Measurements from ENCODE around the gene PDCD1.
"Not testable (repeated sequence)": the region's sequence is repeated elsewhere in the genome, so short reads cannot be mapped to it uniquely, and the experiment has no call there.

The PDCD1 gene

DNA sequence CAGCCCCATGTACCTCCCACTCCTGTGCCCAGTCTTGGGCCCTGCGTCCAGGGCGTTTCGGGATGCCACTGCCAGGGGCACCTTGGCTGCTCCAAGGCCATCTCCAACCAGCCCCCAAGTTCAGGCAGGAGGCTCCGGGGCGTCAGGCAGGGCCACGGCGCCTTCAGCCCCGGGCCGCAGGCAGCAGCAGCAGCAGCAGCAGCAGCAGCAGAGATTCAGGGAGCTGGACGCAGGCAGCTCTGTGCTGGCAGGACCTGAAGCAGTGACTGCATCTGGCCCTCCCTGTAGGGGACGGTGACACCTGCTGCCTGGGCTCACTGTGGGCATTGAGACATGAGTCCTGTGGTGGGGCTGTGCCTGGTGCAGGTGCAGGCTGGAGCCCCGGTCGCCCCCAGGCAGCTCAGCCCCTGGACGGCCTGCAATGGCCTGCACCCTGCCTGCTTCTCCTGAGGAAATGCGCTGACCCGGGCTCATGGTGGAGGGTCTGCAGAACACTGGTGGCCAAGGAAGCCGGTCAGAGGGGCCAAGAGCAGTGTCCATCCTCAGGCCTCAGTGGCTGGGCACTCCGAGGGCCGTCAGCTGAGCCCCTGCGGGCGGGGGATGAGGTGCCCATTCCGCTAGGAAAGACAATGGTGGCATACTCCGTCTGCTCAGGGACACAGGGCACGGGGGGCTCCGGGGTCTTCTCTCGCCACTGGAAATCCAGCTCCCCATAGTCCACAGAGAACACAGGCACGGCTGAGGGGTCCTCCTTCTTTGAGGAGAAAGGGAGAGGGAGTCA lies 8.0 kb downstream of the PDCD1 start:
- no peak for DNase-seq

GRCh38 chr2:241849616-241850543 lies 8.8 kb downstream of the PDCD1 start:
- no peak for DNase-seq

GRCh38 chr2:241848761-241849615 lies 9.7 kb downstream of the PDCD1 start:
- no peak for DNase-seq

DNA sequence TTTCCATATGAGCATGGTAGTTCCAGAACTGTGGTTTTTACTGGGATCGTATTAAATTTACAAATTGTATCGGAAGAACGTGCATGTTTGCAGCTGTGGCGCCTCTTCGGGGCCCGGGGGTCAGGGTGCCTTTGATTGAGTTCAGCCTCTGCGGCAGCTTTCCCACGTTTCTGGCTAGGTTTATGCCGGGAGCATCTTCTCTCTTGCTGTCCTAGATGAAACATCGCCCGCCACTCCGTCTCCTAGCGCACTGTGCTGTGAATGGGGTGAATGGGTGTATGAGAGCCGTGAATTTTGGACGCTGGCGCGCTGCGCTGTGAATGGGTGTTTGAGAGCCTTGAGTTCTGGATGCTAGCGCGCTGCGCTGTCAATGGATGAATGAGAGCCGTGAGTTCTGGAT lies 12.3 kb downstream of the PDCD1 start:
- DNase-seq = no peak

- no peak for DNase-seq
These were observed 13.7 kb downstream of the PDCD1 start for GRCh38 chr2:241844831-241845578.

GRCh38 chr2:241844066-241844728 lies 14.5 kb downstream of the PDCD1 start:
- DNase-seq = peak; percentile 6 to 18

DNA sequence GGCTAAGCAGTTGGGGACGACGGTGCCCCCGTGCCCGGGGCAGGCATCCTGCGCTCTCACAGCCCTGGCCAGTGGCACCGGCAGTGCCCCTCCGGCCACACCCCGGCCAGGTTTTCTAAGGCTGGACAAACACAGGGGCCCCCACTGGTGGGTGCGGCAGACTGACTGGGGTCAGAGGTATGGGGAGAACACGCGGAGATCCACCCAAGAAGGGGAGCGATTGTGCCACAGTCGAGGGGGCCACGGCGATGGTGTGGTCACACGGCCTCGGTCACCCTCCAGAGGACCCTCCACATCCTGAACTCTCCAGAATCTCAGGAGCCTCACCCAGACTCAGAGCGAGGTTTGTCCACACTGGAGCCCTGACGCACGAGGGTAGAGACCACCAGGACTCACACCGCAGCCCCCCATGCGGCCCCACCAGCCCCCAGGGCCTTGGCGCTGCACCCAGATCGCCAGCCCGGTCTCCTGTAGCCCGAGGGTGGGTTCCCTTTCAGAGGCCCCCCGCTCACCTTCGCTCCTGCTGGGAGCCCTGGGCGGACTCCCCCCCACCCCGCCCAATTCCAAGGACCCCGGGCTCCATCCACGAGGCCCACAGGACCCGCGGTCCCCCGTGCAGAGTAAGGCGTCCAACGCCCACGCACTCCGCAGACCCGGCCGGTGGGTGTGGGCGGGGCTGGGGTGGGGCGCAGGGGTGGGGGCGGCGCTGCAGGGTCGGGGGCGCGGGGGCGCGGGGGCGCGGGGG lies 15.2 kb downstream of the PDCD1 start:
- DNase-seq = no peak

DNA sequence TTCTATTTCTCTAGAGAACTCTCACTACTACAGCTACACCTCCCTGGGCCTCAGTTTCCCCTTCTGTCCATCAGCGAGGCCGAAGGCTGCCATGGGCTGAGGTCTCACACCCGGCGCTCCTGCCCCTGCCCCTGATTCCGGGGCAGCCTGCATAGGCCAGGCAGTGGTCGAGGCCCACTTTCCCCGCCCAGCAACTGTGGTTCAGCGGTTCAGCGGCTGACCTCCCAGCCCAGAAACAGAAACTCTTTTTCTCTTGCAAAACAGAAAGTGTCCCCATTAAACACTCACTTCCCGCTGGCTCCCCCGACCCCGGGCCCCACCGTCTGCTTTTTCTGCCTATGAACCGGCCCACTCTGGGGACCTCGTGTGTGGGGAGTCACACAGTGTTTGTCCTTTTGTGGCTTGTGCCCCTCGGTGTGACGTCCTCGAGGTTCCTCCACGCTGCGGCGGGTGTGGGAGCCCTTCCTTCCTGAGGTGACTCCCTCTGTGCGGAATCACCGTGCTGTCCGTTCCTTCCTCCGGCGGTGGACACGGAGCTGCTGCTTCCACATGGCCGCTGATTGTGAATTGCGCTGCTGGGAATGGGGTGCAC lies 16.0 kb downstream of the PDCD1 start:
- DNase-seq = no peak

DNA sequence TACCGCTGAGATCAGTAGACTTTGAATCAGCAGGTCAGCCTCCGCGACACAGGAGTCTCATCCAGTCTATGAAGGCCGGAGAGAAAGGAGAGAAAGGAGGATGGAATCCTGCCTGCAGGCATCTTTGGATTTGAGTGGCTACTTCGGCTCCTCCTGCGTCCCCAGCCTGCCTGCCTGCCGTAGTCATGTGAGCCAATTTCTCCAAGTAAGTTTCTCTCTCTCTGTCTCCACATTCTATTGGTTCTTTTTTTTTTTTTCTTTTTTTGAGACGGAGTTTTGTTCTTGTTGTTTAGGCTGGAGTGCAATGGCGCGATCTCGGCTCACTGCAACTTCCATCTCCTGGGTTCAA lies 16.7 kb downstream of the PDCD1 start:
- DNase-seq = no peak

DNA sequence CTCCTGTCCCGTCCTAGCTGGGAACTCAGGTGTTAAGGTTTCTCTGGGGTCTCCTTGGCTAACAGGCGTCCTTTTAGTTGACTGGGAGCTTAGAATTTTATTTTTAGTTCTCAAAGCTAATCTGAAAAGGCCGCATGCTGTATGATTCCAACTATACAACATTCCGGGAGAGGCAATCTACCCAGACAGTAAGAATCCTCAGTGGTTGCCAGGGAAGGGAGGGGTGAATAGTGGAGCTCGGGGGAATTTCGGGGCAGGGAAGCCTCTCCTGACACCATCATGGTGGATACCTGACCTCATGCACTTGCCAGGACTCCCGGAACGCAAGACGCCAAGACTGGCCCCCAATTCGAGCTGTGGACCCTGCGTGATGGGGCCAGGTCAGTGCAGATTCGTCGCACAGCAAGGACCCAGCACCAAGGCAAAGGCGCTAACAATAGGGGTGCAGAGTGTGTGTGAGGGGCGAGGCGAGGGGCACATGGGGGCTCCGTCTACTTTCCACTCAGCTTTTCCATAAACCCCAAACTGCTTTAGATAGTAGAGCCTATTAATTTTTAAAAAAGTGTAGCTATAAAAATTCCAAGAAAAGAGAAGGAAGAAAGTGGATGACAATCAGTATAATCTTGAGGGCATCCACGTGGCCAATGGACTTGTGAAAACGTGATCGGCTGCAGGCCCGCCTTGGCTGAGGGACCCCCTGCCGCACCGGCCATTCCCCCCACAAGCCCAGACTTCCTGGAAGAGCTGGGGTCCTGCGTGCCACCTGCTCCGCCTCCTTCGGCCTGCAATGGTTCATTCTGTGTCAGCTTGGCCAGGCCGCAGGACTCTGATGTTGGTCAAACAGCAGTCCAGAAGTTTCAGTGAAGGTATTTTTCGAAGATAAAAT lies 17.3 kb downstream of the PDCD1 start:
- DNase-seq = no peak

- DNase-seq = no peak
These were observed 21.3 kb downstream of the PDCD1 start for GRCh38 chr2:241837197-241837965.

DNA sequence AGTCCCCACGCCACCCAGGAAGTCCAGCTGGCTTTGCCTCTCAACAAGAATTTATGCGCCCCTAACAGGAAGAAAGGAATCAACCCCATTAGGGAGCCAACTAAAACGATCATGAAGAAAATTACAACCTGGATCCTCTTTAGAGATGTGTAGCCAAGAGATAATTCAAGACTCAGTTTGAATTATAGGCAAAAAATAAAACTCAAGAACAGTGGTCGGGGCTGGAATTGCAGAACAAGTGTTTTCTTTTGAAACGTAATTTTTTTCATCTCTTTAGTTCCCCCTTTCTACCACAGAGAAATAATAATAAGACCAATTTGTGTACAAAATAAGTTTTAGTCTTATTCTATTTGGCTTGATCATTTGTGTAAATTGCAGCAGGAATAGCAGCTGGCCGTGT lies 22.4 kb downstream of the PDCD1 start:
- DNase-seq = no peak

DNA sequence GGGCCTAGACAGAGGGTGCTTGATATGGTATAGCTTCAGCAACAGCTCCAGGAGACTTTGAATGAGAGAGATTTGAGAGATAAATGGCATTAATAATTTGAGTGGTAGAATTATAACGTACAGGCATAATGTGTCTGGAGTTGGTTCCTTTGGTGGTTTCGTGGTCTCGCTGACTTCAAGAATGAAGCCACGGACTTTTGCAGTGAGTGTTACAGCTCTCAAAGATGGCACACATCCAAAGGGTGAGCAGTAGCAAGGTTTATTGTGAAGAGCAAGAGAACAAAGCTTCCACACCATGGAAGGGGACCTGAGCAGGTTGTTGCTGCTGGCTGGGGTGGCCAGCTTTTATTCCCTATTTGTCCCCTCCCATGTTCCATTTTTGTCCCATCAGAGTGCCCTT lies 23.1 kb downstream of the PDCD1 start:
- no peak for DNase-seq

DNA sequence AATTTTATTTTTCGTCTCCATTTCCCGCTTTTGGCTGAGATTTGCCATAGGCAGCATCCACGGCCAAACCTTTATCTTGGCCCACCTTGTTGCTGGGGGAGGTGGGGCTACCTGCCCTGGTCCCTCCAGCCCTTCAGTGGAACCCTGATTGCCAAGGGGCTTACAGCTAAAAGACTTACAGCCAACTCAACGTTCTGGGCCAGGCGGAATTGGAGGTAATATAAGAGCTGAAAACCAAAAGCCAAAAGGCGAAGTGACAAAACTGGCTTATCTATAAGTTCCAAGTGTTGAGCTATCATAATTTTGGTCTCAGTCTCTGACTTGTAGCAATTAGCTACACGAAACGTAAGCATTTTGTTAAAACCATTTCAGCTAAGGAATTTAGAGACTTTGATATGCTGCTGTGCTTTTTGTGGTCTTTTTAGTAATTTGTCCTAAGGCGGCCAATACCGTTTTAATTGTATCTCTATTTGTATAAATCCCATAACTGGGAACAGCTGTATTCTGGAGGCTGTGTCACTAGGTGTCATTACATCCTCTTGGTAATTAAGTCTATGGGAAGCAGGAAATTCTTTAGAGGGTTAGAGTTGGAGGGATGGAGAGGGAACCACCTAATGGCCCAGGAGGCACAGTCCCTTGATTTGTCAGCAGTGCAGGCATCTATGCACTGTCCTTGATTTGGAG lies 24.0 kb downstream of the PDCD1 start:
- DNase-seq = no peak

- not testable (repeated sequence) for DNase-seq
These were observed 24.8 kb downstream of the PDCD1 start for GRCh38 chr2:241833756-241834526.

GRCh38 chr2:241833101-241833663 lies 25.5 kb downstream of the PDCD1 start:
- DNase-seq = no peak

GRCh38 chr2:241827394-241827793 lies 31.3 kb downstream of the PDCD1 start:
- DNase-seq = no peak

All from NCI-H524 (cell line).